Hematopoietic multipotent progenitor cell treated with erythropoietin and hydrocortisone succinate and interleukin-3 and kit ligand, for 17 days (in vitro differentiated cells): Measurements from ENCODE around the gene DGKI.

Source experiments
- DNase-seq: peaks from one replicate; pipeline ENCODE4 v3.0.0-alpha.2; 2015; ENCODE audit warnings: low spot score

Gene DGKI

DNA sequence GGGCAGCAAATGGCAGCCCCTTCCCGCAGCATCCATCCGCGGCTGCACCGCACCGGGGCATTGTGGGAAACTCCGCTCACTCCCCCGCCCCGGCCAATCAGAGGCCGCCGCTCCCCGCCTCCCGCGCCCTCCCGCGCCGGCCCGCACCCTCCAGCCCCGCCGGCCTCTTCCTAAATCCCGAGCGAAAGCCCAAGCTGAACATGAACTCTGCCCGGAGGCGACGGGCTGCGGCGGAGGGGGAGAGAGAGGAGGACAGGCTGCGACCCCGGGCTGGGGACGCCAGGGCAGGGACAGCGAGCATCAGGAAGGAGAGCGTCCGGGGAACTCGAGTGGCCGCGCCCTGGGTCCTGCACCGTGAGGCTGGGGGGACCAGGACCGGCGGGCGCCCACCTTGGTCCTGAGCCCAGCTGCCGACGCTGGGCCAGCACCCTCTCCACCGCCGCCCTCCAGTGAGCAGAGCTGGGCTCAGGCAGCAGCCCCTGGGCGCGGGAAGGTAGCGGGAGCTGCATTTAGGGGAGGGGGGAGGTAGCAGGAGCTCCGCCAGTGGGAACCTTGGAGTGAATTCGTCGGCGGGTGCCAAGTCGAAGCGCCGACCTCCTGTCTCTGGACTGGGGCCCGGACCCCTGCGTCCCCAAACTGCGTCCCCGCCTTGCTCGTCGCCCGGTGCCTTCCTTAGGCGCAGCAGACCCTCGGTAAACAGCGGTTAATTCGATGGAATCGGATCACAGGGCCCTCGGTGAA, at the start of gene DGKI:
TSS of gene DGKI (minus strand) at position 148 of the 741 bp plus-strand sequence.
- DNase-seq: no peak

DNA sequence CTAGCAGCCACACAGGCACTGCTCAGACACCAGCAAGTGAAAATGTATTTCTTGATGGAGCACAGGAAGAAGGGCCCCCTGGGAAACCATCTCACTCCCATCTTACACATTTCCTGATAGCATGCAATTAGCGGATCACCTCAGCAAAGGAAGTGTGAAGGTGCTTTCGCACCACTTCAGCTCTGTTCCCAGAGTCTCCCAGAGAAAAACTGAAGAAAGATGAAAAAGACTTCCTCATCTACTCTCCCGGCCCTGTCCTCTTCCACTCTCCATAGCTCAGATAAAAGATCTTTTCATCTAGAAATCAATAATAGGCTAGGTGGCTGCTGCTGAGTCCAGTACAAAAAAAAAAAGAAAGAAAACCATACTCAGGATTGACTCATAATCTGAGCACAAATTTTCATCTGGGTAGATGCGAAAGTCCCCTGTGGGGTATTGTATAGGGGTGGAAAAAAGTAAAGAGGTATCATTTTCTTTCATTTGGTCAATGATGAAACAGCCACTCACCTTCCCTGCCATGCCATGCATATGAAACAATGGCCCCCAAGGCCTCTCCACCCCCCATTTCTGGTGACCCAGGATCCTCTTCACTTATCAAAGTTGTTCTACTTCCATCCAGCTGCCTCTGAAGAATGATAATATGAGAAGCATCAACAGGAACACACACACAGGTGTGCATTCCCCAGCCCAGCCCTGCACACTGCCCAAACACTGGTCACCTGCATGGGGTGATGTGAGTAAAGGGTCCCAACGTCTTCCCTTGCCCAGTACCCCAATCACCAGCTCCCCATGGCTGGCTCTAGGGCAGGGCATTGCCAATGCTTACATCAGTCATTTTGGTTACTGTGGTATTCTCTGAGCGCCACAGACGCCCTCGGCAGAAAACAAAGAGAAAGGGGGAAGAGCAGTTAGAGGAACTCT, 48.8 kb upstream of the DGKI start:
- no peak for DNase-seq

DNA sequence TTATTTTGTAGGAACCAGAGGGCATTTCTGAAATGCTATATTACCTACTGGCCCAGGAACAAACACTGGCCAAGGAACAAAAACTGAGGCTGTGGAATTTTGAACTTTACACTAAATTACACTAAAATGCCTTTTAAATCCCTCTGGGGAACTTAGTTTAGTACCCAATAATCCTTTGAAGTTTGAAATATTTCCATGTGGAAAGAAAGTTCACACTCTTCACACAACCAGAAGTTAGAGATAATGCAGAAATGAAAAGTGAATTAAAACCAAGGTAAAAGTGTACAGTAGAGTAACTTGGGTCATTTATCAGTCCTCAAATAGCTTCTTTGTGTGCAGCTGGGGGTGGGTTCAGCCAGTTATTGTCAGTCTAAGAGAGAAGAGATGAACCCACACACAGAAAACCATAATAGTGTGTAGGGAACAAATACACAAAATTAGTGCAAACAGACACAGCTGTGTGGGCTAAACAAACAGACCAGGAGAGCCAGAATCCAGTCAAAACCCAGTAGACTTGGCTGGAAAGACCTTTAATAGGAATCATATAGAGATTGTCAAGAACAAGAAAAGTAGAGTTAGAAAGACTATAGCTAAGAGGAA, 46.5 kb upstream of the DGKI start:
- no peak for DNase-seq

DNA sequence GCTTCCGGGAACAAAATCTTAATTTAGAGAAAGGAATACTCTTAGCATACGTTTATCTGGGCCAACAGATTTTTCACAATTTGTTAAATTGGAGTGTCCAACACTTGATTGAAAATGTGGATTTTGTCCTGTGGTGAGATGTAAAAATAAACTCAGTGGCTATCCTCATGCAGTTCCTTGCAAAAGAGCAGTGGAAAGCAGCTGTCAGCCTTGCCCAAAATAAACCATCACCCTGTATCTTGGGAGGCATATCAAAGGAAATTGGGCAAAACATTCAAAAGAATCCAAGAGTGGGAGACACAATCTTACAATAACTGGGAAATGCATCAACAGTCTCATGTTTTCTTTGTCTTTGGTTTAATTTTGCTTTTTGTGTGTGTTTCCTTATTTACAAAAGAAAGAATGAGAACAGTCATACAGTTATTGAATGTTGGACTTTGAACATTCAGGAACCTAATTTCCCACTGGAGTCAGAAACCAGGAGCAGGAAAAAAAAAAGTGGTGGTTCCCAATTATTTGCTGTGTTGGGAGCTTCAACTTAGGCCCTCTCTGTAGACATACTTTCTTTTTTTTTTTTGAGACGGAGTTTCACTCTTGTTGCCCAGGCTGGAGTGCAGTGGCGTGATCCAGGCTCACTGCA, 44.4 kb upstream of the DGKI start:
- no peak for DNase-seq

DNA sequence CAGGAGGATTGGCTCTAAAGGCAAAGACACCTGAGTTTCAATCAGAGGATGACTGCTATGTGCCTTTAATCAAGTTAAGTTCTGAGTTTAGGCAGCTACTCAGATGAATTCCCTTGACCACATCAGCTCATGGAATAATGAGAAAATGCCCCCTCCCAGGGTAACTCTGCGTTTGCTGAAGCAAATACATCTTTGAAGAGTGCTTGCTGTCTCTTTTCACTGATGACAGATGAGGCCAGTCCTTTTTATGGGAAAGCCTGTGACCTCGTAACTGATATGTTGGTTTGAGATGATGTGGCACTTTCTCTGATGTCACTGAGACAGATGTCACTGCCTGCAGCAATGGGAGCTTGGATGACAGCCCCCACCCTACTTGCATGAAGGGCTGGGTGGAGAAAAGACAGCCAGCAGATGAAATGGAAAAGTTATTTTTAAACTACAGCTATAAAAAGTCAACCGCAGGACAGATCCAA, 43.7 kb upstream of the DGKI start:
- DNase-seq: no peak

DNA sequence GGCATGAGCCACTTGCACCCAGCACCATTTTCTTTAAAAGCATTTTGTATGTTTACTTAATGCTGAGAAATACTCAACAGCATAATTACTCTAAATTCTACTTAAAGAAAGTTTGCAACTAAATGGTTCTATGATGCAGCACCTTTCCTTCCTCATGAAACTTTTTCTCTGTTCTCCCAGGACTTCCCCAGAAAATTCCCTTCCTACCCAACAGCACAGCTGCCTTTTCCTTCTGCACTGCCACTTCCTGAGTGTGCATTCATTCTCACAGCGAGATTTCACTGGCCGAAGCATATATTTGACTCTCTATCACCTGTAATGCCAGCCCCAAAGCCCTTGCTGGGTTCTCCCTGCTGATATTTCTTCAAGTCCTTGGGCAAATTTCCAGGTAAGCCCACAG, 41.5 kb upstream of the DGKI start:
- no peak for DNase-seq

DNA sequence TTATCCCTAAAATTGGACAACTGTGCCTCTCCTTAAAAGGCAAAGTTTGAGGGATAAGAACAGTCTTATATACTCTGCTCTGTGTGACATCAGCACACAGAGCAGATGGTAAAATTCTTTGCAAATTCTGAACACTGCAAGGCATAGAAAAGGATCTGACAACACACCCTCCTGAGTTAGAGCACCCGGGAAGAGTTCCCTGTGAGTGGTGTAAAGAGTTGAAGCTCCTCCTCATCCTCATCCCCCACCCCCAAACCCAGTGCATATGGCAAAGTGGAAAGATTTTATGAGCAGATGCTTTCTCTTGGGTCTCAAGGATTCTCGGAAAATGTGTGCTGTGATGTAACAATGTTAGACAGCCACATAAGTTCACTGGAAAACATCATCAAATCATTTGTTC, 40.0 kb upstream of the DGKI start:
- no peak for DNase-seq

DNA sequence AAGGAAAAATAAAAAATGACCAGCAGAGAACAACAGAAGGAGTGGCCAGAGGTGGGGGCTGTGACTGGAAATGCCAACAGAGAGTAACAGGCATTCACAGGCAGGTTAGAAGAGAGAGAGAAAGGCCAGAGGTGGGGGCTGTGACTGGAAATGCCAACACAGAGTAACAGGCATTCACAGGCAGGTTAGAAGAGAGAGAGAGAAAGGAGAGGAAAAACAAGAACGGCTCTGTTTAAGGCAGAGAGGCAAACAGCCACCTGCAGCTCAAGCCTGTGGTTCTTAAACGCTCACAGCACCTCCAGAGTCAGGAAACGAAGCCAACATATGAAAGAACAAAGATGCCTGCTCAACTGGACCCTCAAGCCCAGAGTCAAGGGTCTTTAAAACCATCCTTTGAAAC, 39.5 kb upstream of the DGKI start:
- no peak for DNase-seq

DNA sequence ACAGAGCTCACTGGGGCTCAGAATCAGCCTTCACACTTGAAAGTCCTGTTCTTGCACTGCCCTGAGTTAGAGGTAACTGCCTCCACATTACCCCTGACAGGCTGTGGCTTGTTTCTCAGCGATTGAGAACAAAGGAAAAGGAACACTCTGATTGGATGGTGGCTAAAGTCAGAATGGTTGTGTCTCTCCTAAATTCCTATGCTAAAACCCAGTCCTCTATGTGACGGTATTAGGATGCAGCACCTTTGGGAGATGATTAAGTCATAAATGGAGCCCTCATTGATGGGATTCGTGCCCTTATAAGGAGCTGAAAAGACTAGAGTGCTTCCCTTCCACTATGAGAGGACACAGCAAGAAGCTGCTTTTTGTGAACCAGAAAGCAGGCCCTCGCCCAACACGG, 38.9 kb upstream of the DGKI start:
- no peak for DNase-seq

DNA sequence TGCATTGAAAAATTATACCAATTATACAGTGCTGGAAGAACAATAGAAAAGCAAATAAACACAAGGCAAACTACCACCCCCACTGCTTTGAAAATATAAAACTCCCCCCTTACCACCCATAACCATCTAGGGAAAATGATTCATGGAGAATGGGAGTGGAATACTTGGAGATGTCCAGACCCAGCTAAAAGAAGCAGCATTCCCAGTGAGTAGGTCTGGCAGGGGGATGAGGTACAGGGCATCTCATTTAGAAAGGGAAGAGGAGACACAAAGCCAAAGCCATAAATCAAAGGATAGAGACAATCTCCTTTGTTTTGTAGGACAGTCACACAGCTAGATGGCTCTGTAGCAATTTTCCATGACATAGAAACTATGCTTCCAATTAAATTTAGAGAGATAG, 36.0 kb upstream of the DGKI start:
- no peak for DNase-seq

DNA sequence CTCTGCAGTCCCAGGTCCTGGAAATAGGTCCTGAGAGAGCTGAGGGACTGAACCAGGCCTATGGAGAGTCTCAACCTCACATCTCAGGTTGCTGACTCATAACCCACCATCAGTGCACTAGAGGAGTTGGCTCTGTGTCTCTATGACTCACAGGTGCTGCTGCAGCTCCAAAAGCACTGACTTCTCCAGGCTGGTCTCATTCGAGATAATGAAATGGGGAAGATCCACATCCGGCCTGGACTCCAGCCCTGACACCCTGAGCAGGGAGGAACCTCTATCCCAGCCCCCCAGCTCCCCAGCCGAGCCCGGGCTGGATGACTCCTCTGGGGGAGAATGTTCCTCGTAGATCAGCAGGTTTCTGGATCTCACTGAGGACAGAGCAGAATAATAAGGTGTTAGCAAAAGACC, 35.5 kb upstream of the DGKI start:
- no peak for DNase-seq

DNA sequence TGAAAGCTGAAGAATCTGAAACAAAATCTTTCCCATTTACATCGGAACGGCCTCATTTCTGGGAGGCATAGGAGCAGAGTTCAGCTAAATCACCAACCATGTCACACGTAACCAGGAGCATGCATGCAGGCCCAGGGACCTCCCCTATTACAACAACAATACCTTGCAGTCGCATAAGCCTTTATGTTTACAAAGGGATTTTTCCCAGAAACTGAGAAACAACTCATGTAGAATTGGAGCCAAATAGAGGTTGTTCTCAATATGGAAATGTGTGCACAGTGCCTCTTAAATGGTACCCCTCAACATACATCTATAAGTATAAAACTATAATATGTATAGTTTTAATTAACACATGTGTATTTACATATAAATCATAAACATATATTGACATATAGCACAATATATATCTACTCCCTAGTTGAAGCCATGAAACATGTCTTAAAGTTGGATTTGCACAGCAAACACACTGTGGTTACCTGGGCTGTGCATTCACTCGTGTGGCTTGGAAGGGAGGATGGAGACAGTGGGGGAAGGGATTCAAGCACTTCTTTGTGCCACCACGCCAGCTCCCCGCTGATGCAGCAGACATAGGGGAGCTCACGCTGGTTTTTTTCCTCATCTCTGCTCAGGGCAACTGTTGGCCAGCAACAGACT, 35.0 kb upstream of the DGKI start:
- DNase-seq: no peak

DNA sequence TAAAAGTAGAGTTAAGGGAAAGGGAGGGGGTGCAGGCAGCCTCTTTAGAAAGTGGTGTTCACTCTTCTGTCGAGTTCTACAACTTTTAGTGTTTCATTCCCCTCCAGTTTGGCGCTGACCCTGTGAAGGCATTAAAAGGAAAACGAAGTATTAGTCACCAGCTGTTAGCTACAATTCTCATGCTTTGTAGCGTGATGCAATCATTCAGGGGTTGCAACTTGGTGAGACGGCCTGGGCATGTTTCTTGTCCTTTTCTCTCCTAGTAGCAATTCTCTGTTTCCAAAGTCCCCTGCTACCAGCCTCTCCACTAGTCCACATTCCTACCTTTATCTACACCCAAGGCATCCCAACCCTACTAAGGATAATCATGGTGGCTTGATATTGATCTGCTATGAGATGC, 33.7 kb upstream of the DGKI start:
- no peak for DNase-seq

DNA sequence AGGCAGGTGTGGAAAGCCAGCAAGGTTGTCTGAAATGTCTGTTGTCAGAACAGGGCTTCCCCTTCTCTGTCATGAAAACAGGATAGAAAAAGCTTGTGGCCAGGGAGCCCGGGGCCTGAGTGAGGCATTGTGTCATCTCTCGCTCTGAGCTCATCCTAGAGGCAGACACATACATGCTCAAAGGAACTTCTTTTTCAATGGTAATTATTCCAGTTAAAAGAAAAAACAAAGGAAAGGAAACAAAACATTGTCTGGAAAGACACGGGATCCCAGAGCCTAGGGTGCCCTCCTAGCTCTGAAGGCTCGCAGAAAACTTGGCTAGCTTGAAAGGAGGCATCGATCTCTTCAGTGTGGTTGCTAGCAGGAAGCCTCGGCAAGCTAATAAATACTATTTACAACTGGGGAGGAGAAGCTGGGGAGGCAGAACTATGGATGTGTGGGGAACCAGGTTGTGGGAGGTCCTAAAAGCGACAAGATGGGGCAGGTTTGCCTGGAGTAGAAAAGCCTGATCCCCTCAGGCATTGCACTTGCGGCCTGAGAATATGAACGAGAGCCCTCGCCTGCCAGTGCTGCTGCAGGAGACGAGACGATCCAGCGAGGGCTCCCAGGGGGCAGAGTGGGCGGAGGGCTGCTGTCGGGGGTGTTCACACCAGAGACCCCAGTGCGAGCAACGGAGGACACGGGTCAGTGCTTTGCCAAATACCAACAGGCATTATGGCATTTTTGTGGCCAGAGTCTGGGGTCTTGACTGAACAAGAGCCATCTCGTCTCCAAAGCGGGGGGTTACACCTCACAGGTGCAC, 32.8 kb upstream of the DGKI start:
- no peak for DNase-seq

DNA sequence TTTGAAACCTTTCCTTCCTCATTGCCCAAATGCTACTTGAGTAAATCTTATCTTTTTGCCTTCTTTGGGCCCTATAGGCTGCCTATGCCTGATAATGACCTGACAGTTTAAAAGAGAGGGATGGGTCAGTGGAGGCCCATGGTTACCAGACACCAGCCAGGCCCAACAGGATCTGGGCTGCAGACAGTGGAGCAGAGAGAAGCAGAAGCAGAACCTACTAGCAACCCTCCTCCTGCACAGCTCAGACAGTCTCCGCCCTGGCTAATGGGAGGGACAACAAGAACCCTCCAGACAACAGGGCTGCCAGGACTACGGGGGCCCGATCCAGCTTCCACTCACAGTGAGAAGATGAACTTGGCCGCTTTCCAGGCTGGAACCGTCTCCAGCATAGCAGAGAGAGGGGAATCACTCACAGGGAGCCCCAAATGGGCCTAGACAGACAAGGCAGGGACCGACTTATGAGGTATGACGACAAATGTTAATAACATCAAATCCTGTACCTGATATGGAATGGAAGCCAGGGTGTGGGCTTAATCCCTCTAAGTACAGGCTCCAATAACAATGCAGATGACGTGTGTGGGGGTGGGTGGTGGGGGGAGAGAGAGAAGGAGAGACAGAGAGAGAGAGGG, 31.7 kb upstream of the DGKI start:
- DNase-seq: no peak

DNA sequence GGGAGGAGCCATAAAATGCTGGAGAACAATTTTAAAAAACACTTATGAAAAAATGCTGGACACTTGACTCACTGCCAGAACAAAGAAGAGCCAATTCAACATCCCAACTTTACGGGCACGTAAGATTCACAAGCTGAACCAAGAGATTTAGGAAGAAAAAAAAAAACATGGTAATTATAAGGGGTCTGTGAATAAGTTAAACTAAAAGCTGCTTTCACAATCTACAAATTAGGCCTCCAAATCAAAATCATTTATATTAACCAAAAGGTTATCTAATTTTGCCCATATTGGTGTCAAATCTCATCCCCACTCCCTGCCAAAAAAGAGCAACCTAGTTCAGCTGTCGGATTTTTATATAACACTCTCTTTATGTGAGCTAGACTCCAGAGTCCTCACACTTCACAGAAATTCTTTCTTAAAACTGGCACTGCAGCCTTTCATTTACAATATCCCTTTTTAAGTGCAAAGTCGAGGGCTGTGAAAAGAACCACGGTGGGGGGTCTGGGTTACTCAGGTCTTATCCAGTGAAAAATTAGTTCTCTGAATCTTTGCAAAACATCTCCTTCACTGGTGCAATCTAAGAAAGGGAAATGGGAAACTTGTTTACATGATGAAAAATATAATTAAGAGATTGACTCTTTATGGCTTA, 30.4 kb upstream of the DGKI start:
- DNase-seq: no peak

DNA sequence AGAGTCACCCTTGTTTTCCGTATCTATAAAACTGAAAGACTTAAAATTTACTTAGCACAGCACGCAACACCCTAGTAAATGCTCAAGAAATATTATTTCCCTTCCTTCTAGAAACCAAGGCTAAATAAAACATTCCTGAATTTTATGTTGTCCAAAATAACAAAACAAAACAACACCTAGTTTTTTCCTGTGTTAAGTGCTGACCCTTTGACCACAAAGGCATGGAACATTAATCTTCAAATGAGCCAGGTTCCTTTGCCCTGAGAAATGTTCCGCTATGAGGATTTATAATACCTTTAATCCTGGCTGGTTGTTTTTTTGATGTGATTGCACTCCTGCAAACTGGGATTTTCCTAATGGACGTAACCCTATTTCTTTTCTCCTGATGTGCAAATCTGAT, 29.0 kb upstream of the DGKI start:
- DNase-seq: no peak

DNA sequence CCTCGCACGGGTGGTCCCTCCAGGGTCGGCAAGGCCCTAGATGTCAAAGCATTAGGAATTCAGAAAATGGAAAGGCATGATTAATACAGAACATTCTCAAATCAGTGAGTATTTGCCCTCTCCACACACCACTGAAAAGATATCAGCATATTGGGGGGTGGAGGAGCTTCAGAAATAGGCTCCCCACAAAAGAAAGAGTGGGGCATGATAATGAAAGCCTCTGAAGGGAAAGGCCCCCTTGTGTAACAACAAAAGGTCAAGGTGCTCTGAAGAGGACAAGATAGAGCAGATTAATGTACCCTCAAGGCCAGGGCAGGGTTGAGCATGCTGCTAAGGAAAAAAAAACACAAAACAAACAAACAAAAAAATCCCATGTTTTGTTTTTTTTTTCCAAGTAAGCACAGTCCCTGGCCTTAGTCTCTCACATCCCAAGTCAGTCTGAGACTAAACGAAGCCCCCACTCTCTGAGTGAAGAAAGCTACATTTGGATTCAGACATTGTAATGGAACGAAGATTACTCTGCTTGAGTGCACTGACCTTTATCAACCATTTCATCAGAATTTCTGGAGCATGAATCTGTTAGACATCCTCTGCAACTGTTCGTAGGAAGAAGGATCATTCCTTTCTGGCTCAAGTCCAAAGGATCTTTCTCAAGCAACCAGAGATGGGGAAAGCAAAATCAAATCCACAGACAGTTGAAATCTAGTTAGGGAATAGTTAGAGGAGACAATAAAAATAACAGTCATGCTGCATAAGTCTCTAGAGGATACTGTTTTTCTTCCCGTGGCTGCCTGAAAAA, 27.4 kb upstream of the DGKI start:
- DNase-seq: no peak

DNA sequence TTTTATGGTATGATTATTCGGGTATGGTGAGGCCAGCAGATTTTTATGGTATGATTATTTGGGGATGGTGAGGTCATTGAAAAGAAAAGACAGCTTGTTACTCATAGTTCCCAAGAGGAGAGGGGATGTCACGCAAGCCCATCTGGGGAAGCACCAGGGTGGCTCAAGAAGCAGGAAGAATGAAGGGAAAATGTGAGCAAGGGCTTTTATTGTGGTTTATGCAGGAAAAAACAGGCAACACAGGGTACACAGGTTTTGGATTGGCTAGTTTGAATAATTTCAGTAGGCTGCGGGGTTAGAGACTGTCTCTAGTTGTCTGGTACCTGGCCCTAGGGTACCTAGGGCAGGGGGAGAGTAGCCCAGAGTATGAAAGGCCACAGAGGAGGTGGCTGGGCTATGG, 26.8 kb upstream of the DGKI start:
- DNase-seq: no peak
